Mesenchymal stem cell (in vitro differentiated cells and primary cell): ENCODE results near the gene REG1B.
"Not testable (repeated sequence)": the region's sequence is repeated elsewhere in the genome, so short reads cannot be mapped to it uniquely, and the experiment has no call there.

Experiments used
- DNase-seq: peaks from one replicate; pipeline ENCODE4 v3.0.0-alpha.2; 2013
- H2AFZ ChIP-seq: one replicate; pipeline ENCODE4 v1.6.1; 2013; ENCODE audit warnings: low read depth, mild to moderate bottlenecking, control low read depth, inconsistent platforms, low read length, moderate library complexity
- H2AK5ac ChIP-seq: 2 replicates; pipeline ENCODE4 v1.6.1; 2013; ENCODE audit warnings: low read length, moderate library complexity, mild to moderate bottlenecking, inconsistent platforms; ENCODE audit not compliant: severe bottlenecking
- H2BK120ac ChIP-seq: one replicate; pipeline ENCODE4 v1.6.1; 2013; ENCODE audit warnings: low read depth, mild to moderate bottlenecking, inconsistent platforms, low read length, moderate library complexity
- H2BK12ac ChIP-seq, 2 experiments: one replicate each; pipeline ENCODE4 v1.6.1; 2013; ENCODE audit warnings: inconsistent platforms in 2 of 2, low read length in 2 of 2, mild to moderate bottlenecking in 2 of 2, moderate library complexity in 2 of 2, control low read depth in 1 of 2
- H2BK15ac ChIP-seq: one replicate; pipeline ENCODE4 v1.6.1; 2013; ENCODE audit warnings: mild to moderate bottlenecking, low read depth, inconsistent platforms; ENCODE audit not compliant: poor library complexity, severe bottlenecking
- H2BK5ac ChIP-seq: 2 replicates; pipeline ENCODE4 v1.6.1; 2013; ENCODE audit warnings: low read depth, mild to moderate bottlenecking, low read length, control low read depth, inconsistent platforms; ENCODE audit not compliant: poor library complexity, severe bottlenecking
- H3K14ac ChIP-seq, 2 experiments: one replicate each; pipeline ENCODE4 v1.6.1; 2013; ENCODE audit warnings: inconsistent platforms in 2 of 2, low read length in 2 of 2, control low read depth in 1 of 2, mild to moderate bottlenecking in 1 of 2, moderate library complexity in 1 of 2
- H3K18ac ChIP-seq, 2 experiments: one replicate each; pipeline ENCODE4 v1.6.1; 2013; ENCODE audit warnings: inconsistent platforms in 2 of 2, low read length in 2 of 2, control low read depth in 1 of 2, low read depth in 1 of 2, mild to moderate bottlenecking in 1 of 2
- H3K23ac ChIP-seq, 2 experiments: one replicate each; pipeline ENCODE4 v1.6.1; 2013; ENCODE audit warnings: inconsistent platforms in 2 of 2, low read length in 2 of 2, mild to moderate bottlenecking in 2 of 2, moderate library complexity in 2 of 2, control low read depth in 1 of 2
- H3K27ac ChIP-seq: 2 replicates; pipeline ENCODE4 v1.5.1; 2013; ENCODE audit warnings: mild to moderate bottlenecking, moderate library complexity, low read length, control low read depth, inconsistent platforms; ENCODE audit not compliant: poor library complexity, severe bottlenecking
- H3K27me3 ChIP-seq, 2 experiments: 2 replicates each; pipeline versions ENCODE4 v1.6.1 to v1.7.0; 2013; ENCODE audit warnings: low read length in 2 of 2, mild to moderate bottlenecking in 2 of 2, moderate library complexity in 2 of 2, control low read depth in 1 of 2, inconsistent platforms in 1 of 2; ENCODE audit not compliant: control insufficient read depth in 1 of 2, insufficient read depth in 1 of 2
- H3K36me3 ChIP-seq, 2 experiments: 2 replicates each; pipeline versions ENCODE4 v1.6.1 to v1.7.0; 2013; ENCODE audit warnings: low read length in 2 of 2, control low read depth in 1 of 2, inconsistent platforms in 1 of 2, low read depth in 1 of 2, mild to moderate bottlenecking in 1 of 2; ENCODE audit not compliant: insufficient read depth in 2 of 2, control insufficient read depth in 1 of 2
- H3K4ac ChIP-seq, 2 experiments: one replicate each; pipeline ENCODE4 v1.6.1; 2013; ENCODE audit warnings: inconsistent platforms in 2 of 2, low read length in 2 of 2, mild to moderate bottlenecking in 2 of 2, moderate library complexity in 2 of 2, control low read depth in 1 of 2, low read depth in 1 of 2
- H3K4me1 ChIP-seq: 2 replicates; pipeline ENCODE4 v1.6.1; 2013; ENCODE audit warnings: low read depth, low read length, control low read depth; ENCODE audit not compliant: control insufficient read depth, insufficient read depth
- H3K4me2 ChIP-seq: 2 replicates; pipeline ENCODE4 v1.6.1; 2013; ENCODE audit warnings: low read length, mild to moderate bottlenecking, inconsistent platforms; ENCODE audit not compliant: poor library complexity, severe bottlenecking
- H3K4me3 ChIP-seq, 2 experiments: 2 replicates each; pipeline versions ENCODE4 v1.5.1 to v1.7.0; 2013; ENCODE audit warnings: low read length in 2 of 2, mild to moderate bottlenecking in 2 of 2, control low read depth in 1 of 2, low read depth in 1 of 2; ENCODE audit not compliant: insufficient read depth in 1 of 2
- H3K79me1 ChIP-seq: replicated peaks from 2 replicates; pipeline ENCODE4 v1.6.1; 2013; ENCODE audit warnings: mild to moderate bottlenecking, control low read depth, low read length, inconsistent platforms; ENCODE audit not compliant: poor library complexity, severe bottlenecking
- H3K9ac ChIP-seq: 2 replicates; pipeline ENCODE4 v1.7.0; 2013; ENCODE audit warnings: mild to moderate bottlenecking, low read length, moderate library complexity
- H3K9me3 ChIP-seq: 2 replicates; pipeline ENCODE4 v1.7.0; 2013; ENCODE audit warnings: mild to moderate bottlenecking, low read length; ENCODE audit not compliant: control insufficient read depth
- H4K8ac ChIP-seq: one replicate; pipeline ENCODE4 v1.6.1; 2013; ENCODE audit warnings: inconsistent platforms, mild to moderate bottlenecking, low read length, moderate library complexity
- H4K91ac ChIP-seq: one replicate; pipeline ENCODE4 v1.6.1; 2013; ENCODE audit warnings: mild to moderate bottlenecking, low read length, inconsistent platforms
- WGBS: methylation state at CpG from one replicate; pipeline ENCODE4 v1.1.7; 2013; ENCODE audit warnings: mixed read lengths; 5-methylcytosine and 5-hydroxymethylcytosine counted together

Gene REG1B

DNA sequence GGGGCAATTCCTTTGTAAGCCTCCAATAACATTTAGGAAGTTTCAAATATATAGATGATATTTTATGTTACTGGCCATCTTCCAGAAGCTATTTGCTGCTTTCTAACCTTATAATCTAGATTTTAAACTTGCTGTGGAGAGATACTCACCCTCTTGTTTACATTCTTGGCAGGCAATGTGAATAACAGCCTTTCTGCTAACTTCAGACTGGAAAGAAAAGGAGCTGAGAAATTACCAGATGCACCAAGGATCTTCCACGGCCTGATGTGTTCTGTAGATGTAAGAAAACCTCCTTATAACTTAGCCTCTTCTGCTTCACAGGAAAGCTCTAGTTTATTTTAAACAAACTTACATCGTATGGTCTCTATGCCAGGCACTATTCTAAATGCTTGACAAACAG, 16.7 kb downstream of the REG1B start:
- Histone ChIP-seq H3K36me3 (no peaks in the 10 kb centered on the region), H3K4me3 (no peak overlapping the region), H2BK120ac (no peak overlapping the region)

DNA sequence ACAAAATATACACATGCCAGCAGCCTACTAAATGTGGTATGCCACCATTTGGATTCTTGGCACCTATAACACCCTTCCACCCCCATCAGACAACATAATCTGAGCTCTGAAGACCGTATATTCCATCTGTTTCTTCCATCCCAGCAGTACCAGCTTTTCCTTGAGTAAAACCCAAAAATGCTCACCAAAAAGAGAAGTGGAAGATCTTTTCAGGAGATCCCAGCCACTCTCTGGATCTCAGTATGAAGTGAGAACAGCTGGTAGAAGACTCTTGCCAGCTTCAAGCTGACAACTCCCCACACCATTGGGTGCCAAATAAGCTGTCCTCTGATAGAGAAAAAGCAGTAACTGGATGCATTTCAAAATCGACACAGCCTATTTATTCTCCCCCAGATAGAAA, 22.6 kb downstream of the REG1B start:
- DNase-seq = no peak
- Histone ChIP-seq H2BK120ac (no peak overlapping the region), H4K8ac (no peak overlapping the region), H3K9ac (no peak overlapping the region), H3K14ac (no peak overlapping the region), H3K36me3 (no peaks in the 10 kb centered on the region), H2BK15ac (no peak overlapping the region), H2AFZ (no peak overlapping the region), H2BK12ac (no peak overlapping the region), H3K9me3 (no peaks in the 10 kb centered on the region), H3K18ac (no peak overlapping the region), H3K4me3 (no peak overlapping the region), H4K91ac (no peak overlapping the region), H3K27ac (no peak overlapping the region), H3K27me3 (no peaks in the 10 kb centered on the region), H2AK5ac (no peak overlapping the region), H2BK5ac (no peak overlapping the region), H3K23ac (no peak overlapping the region), H3K79me1 (no peaks in the 10 kb centered on the region), H3K4me2 (no peak overlapping the region), H3K4ac (no peak overlapping the region), H3K4me1 (no peaks in the 10 kb centered on the region)
- WGBS = 54% methylated on average over 2 of the region's 2 CpGs

More for the DNA sequence above, 16.7 kb downstream of the REG1B start:
- DNase-seq = no peak
- H3K9ac ChIP-seq = no peak overlapping the region
- H3K9me3 ChIP-seq = no peaks in the 10 kb centered on the region
- H3K14ac ChIP-seq = no peak overlapping the region
- no peak overlapping the region for H4K8ac ChIP-seq
- H2BK5ac ChIP-seq = no peak overlapping the region
- H4K91ac ChIP-seq = no peak overlapping the region
- H3K4me1 ChIP-seq = no peaks in the 10 kb centered on the region
- H3K4ac ChIP-seq = no peak overlapping the region
- no peak overlapping the region for H3K4me2 ChIP-seq
- no peak overlapping the region for H2BK12ac ChIP-seq
- no peak overlapping the region for H2BK15ac ChIP-seq
- H3K18ac ChIP-seq = no peak overlapping the region
- H3K27me3 ChIP-seq = no peaks in the 10 kb centered on the region
- WGBS = 52% methylated on average over 2 of the region's 2 CpGs
- H2AK5ac ChIP-seq = no peak overlapping the region
- H3K23ac ChIP-seq = no peak overlapping the region
- H2AFZ ChIP-seq = no peak overlapping the region
- H3K27ac ChIP-seq = no peak overlapping the region
- no peaks in the 10 kb centered on the region for H3K79me1 ChIP-seq

DNA sequence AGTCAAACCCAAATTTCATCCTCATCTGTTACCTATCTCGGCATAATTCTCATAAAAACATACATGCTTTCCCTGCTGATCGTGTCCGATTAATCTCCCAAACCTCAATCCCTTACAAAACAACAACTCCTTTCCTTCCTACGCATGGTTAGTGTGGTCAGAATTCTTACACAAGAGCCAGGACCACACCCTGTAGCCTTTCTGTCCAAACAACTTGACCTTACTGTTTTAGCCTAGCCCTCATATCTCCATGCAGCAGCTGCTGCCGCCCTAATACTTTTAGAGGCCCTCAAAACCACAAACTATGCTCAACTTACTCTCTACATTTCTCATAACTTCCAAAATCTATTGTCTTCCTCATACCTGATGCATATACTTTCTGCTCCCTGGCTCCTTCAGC, 33.0 kb downstream of the REG1B start:
- 87% methylated on average over 4 of the region's 5 CpGs for WGBS
- not testable (repeated sequence) for H2BK12ac ChIP-seq, H3K18ac ChIP-seq

DNA sequence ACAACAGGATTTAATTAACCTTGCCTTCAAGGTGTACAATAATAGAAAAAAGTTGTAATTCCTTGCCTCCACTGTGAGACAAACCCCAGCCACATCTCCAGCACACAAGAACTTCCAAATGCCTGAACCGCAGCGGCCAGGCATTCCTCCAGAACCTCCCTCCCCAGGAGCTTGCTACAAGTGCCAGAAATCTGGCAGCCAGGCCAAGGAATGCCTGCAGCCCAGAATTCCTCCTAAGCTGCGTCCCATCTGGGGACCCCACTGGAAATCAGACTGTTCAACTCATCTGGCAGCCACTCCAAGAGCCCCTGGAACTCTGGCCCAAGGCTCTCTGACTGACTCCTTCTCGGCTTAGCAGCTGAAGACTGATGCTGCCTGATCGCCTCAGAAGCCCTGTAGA, 34.3 kb downstream of the REG1B start:
- not testable (repeated sequence) for H3K9ac ChIP-seq, H2BK120ac ChIP-seq, H2BK15ac ChIP-seq, H3K27me3 ChIP-seq, H3K23ac ChIP-seq, H2BK12ac ChIP-seq, H2AFZ ChIP-seq, H3K4me3 ChIP-seq, H3K4me1 ChIP-seq, H4K8ac ChIP-seq, H4K91ac ChIP-seq, H3K9me3 ChIP-seq, H3K18ac ChIP-seq, H3K4ac ChIP-seq, H3K79me1 ChIP-seq, H2AK5ac ChIP-seq, H3K36me3 ChIP-seq, H3K14ac ChIP-seq, H3K27ac ChIP-seq, DNase-seq, H3K4me2 ChIP-seq, H2BK5ac ChIP-seq
- WGBS = 46% methylated on average over 5 of the region's 5 CpGs

More for the DNA sequence above, 33.0 kb downstream of the REG1B start:
- H3K4me2 ChIP-seq, H3K9me3 ChIP-seq, H4K8ac ChIP-seq, H3K4me1 ChIP-seq, H3K27me3 ChIP-seq, H2AFZ ChIP-seq, H3K4ac ChIP-seq, H3K4me3 ChIP-seq, H3K79me1 ChIP-seq, H2BK5ac ChIP-seq, DNase-seq, H2BK120ac ChIP-seq, H2AK5ac ChIP-seq, H3K36me3 ChIP-seq, H4K91ac ChIP-seq, H2BK15ac ChIP-seq, H3K9ac ChIP-seq, H3K23ac ChIP-seq, H3K27ac ChIP-seq, H3K14ac ChIP-seq: not testable (repeated sequence)
